NCI-H1092 treated with DMSO at 0.1 percent for 48 hours (cell line): ENCODE measurements around the gene BAHCC1.

Source experiments
- DNase-seq: peaks from one replicate; lab custom pipeline; 2025; lab: John Stamatoyannopoulos, UW

BAHCC1 gene

DNA sequence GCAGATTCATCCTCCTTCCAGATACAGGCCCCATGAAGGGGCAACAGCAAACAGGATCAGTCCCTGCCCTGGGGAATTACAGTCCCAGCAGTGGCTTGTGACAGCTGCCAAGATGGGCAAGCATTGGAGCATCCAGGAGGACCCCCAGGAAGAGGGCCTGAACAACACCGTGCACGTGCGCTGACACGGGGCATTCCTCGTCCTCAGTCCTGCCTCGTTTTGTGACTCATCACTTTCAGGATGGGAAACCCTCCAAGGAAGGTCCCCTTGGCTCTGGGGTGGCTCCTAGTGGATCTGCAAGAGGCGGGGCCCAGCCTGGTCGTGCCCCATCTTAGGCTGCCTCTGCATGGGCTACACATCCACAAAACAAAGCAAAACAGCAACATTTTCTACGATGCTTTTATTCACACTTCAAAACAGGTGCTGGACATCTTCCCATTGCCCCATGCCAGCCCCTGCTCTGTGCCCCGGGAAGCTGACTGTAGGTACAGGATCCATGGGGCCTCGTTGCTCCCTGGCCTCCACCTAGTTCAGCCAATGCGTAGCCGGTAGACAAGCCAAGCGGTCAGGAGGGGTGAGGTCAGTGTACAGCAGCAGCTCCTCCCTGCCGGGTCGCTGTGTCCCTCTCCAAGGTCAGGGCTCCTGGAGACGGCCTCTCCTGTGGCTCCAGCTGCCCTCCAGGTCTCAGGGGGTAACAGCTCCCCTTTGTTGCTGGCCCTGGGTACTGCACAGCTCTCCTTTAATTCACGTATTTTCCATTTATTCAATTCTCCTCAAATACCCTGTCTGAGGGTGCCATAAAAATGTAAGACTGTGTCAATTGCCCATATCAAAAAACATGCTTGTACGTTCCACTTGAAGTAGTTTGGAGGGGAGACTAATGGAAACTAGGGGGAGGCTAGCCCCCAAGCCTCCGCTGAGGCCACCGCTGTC lies 85.1 kb downstream of the BAHCC1 start:
- DNase-seq = peak; percentile 54

DNA sequence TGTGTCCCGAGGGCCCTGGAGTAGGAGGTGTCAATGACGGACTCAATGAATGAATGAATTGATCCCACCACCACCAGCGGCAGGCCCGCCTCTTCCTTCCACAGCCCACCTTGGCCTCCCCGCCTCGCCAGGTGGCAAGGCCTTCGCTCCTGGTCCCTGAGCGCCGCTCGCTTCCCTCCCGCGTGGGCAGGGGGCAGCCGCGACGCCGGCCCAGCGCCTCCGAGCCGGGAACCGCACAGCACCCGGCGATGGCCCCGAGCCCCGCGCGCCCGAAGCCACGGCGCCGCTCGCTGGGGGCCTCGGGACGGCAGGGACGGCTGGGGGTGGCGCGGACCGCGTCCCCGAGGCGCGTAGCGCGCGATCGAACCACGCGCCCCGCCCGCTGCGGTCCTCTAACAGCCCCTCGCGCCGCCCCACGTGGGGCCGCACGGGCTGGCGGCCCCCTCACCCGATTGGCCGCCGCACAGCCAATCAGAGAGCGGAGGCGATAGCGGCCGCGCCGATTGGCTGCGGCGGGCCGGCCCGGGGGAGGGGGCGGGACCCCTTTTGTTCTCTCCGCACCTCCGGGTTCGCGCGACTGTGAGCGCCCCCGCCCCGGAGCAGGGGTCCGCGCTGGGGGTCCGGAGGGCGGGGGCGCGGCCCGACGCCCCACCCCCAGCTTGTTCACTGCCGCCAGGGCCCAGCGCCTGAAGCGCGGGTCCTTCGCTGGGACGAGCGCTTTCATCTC lies 86.0 kb downstream of the BAHCC1 start:
- DNase-seq = peak; percentile 87

DNA sequence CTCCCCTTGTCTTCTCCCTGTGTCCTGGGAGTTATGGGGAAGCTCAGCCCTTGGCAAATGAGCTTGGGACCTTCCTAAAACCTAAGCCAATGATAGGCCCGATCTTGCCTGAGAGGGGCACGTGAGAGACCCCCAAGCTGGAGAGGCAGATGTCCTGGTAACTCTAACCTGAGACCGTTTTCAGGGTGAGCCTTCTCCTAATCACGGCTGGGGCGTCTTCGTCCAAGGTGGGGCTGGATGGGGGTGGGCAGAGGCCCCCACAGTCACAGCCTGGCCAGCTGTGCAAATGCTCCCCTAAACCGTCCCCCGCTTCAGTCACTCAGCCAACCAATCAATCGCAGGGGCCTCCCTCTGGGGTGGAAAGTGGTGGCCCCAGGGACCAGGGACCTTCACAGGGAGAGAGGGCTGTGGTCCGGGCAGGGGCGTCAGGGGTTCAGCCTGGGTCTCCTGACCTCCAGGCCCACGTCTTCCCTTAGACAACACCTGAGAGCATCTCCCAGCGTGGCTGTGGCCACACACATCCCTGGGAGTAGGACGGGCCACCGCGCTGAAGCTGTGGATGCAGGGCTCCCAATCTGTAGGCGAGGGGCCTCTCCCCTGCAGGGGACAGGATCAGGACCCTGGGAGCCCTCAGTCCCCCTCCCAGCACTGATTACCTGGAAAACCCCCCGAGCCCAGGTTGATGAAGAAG lies 86.7 kb downstream of the BAHCC1 start:
- no peak for DNase-seq

DNA sequence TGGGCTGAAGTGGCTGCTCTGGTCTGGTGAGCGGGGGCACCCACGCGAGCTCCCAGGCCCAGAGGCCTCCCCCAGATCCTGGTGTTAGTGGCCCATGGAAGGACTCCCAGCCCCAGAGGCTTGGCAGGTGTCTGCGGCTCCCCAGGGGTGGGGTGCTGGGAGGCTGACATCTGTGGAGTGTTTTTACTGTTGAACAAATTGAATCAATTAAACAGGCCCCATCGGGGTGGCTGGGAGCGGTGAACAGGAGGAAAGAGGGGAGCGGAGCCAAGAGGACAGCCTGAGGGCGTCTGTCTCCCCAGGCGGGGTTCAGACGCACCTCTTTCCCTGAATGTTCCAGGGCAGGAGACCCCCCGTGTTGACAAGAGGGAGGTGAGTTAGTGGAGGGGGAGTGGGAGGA lies 87.4 kb downstream of the BAHCC1 start:
- peak; percentile 32 for DNase-seq

DNA sequence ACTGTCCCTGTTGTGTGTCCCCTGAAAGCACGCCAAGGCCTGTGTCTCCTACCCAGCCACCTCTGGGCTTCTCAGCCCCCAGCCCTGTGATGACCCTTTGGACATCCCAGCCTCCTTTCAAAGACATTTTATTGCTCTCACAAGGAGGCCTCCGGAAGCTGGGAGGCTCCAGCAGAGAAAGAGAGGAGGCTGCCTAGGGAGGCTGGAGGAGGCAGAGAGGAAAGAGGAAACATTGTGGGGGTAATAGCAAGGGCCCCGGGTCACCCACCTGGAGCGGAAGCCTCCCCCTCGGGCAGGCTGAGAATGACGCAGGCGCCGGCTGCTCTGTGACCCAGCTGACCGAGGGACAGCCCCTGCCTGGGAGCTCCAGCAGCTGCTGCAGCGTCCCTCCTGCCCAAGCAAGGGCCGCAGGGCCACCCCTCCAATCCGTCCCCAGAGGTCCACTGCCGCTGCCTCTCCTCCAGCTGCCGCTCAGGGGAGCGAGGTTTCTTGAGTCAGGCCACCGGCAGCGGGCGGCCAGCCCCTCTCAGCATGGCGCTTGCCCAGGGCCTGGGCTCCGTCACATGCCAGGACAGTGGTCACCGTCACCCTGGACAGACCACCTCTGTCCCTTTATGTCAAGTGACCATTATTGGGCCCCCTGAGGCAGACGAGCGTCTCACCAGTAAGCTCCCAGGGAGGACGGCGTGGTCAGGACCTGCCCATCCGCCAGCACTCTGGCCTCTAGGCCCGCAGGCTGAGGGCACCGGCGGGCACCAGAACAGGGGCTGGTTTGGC lies 88.0 kb downstream of the BAHCC1 start:
- DNase-seq = no peak

DNA sequence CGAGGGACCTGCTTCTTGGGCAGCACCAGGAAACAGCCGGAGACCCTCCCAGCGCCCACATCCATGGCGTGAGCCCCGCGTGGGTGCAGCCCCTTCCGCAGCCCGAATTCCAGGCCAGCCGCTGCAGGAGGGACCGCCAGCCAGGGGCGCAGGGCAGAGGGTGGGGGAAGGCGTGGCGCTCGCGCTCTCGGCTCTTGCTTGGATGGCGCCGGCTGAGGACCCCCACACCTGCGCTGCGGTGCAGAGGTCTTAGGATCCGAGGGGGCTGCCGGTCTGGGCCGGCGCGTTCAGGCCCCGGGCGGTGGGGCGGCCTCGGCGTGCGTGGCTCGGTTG lies 88.6 kb downstream of the BAHCC1 start:
- DNase-seq = no peak

DNA sequence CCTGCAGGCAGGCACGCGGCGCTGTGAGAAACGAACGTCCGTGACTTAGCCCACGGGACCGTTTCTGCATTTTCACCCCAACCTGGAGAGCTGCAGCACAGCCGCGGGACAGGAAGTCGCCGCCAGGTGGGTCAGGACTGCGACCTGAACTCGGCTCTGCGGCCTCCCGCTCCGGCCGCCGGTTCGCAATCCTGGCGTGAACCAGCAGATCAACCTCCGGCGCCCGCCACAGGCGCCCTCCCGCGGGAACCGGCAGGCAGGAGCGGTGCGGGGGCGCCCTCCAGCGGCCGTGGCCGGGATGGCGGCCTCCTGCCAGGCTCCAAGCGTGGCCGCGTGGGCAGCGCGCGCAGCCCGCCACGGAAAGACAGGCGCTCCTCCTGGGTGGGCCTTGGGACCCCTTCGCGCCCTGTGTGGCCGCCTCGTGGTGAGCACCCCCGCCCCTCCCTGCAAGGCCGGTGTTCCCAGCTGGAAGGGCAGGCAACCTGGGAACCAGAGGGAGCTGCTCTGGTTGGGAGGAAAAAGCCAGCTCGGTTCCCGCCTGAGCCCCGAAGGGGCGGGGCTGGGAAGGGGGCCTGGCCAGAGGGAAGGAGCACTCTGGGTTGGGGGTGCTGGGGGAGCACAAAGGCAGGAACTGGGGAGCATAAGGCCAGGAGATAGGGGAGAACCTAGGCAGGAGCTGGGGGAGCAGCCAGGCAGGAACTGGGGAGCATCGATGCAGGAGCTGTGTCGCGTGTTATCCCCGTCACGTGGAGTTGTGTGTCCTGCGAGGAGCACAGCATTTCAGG lies 89.1 kb downstream of the BAHCC1 start:
- DNase-seq = peak; percentile 66

DNA sequence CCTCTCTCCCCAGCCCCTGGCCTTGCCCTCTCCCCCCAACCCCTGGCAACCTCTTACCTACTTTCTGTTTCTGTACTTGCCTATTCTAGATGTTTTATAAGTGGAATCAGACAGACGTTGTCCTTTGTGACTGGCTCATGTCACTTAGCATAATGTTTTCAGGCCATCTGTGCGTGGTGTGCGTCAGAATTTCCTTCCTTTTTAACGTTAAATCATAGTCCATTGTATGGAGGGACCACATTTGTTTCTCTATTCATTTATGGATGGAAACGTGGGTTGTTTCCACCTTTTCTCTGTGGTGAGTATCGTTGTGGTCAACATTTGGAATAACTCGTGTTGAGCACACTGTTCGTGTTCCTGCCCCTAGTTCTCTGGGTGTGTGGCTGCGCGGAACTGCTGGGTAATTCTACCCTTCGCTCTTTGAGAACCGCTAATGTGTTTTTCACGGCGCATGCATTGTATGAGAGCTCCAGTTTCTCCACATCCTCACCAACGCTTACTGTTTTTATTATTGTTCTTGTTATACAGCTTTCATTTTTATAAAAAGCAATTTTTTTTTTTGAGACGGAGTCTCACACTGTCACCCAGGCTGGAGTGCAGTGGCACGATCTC lies 91.0 kb downstream of the BAHCC1 start:
- DNase-seq = no peak

DNA sequence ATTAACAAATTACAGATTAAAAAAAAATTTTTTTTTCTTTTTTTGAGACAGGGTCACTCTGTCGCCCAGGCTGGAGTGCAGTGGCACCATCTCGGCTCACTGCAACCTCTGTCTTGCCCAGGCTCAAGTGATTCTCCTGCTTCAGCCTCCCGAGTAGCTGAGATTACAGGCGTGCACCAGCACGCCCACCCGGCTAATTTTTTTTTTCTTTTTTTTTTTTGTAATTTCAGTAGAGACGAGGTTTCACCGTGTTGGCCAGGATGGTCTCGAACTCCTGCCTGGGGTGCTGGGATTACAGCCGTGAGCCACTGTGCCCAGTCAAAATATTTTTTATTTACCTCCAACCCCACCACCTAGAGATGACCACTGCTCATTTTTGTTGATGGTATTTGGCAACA lies 91.8 kb downstream of the BAHCC1 start:
- DNase-seq = no peak

DNA sequence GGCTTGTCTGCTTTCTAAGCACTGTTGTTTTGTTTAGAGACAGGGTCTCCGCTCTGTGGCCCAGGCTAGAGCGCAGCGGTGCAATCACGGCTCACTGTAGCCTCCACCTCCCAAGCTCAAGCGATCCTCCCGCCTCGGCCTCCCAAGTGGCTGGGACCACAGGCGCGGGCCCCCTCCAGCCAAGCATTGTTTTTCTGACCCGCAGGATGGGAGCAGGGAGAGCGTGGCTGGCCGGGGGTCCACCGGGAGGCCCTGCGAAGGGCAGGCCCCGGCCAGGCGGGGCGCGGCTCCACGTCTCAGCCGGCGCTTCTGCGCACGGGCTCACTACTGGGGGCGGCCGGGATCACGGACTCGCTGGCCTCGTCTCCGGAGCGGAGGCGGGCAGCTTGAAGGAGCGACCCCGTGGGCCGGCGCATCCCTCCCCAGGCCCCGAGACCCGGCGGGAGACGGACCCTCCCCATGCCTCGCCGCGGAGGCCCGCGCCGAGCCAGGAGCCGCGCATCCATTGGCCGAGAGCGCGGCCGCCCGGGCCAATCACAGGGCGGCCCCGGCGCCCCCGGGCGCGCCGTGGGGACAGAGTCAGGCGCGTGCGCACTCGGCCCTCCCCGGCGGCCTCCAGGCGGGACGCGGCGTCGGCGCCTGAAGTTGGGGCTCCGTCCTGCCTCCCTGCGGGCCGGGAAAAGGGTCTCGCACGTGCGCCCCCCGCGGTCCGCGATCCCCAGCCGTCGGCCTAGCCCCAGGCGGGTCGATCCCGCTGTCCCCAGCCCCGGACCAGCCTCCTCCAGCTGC lies 92.4 kb downstream of the BAHCC1 start:
- DNase-seq = peak; percentile 72

DNA sequence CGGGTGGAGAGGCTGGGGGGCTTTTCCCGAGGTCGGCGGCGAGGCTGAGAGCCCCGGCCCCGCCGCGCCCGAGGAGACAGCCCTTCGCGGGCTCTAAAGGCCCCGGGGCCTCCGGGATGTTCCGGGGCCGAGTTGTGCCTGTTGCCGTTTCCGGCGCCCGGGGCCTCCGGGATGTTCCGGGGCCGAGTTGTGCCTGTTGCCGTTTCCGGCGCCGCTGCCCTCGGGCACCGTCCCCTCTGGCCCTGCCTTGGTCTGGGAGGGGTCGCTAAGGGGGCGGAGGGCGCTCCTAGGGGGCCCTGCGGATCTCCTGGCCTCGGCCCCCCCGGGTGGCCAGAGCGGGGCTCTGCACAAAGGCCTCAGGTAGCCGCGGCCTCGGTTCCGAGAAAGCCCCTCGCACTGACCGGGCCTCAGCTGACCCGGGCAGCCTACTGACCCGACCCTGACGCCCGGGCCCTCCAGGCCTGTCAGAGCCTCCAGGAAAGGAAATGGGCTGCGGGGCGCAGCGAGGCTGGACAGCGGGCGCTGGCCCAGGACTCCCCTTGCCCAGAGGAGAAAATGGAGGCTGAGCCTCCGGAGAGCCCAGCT lies 93.1 kb downstream of the BAHCC1 start:
- DNase-seq = no peak

DNA sequence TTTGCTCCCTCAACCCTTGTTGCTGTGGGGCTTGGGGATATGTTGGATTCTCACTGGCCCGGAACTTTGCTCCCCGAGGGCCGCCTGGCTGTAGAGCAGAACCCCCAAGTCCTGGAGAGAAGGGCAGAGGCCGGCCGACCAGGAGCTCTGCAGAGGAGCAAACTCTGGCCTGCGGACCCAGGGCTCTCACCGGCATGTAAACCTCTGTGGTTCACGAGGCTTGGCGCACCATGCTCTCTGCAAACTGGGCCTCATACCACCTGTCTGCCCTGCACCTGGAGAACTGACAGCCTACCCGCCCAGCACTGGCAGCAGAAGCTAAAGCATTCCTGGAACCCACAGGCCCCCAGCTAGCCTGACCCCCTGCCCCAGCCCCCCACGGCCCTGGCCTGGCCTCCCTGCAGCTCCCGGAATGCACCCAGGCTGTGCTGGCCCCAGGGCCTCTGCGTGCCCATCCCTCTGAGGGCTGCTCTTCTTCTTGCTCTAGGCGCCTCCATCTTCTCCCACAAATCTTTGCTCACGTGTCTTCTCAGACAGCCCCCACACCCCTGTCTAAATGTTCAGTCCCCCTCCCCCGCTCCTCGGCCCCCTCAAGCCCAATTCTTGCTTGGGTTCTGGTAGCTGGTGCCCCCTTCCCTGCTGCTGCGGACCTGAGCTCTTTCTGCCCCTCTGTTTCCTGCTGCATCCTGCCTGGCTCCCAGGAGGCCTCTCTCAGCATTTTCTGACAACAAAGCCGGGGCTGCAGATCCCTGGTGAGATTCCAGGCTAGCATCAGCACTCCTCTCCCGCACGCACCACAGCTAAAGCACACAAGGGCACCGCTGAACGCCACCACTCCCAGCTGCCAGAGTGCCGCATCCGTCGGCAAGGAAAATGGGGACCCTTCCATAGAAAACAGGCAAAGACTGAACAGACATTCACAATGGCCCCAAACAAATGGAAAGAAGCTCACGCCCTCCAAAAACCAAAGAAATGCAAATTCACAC lies 94.0 kb downstream of the BAHCC1 start:
- peak; percentile 26 for DNase-seq

DNA sequence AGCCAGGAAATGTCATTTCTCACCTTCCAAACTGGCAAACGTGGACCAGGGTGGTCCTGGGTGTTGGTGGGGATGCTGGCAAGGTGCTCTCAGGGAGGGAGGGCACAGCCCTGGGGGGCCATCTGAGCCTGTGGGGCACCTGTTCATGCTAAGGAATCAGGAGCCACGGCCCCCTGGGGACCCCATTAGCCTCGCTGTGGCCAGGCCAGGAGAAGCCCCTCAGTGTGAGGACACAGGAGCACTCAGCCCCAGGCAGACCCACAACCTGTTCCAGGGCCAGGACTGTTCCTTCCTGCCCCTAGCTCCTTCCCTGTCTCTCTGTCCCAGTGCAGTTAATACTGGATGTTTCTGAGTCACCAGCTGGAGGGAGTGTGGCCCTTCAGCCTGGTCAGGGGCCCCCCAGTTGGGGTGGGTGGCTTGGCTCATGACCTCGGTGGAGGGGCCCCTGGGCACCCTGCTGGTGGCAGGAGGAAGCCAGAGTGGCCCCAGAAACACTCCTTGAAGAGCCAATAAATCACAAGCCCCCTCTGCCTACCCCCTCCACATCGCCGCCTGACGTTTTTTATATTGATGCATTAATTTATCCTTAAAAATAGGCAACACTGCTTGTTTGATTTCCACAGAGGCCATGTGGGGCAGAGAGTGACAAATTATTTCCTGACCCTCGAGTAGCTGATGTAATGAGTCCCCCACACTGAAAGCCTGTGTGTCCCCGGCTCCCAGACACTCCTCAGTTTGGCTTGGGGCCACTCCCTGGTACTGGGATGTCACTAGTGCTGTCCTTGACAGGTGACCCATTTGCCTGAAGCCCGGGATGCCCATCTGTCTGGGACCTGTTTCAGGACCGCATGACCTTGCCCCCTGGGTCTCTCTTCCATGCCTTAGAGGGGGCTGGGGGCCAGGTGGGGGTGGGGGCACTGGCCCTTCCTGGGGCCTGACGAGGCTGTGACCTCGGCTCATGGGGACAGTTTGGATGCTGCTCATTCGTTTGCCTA lies 95.0 kb downstream of the BAHCC1 start:
- DNase-seq = no peak

DNA sequence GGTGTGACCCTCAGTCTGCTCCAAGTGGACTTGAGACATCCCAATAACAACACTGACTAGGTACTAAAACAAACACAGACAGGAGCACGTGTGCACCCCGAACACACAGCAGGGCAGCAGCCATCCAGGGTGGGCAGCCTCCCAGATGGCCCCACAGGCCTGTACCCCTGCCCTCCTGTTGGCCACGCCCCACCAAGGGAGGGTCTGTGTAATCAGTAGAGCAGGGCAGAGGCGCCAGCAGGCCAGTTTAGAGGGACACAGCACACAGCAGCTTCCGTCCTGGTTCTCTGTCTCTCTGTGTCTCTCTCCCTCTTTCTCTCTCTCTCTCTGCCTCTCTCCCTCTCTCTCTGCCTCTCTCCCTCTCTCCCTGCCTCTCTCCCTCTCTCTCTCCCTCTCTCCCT lies 95.9 kb downstream of the BAHCC1 start:
- DNase-seq = no peak

DNA sequence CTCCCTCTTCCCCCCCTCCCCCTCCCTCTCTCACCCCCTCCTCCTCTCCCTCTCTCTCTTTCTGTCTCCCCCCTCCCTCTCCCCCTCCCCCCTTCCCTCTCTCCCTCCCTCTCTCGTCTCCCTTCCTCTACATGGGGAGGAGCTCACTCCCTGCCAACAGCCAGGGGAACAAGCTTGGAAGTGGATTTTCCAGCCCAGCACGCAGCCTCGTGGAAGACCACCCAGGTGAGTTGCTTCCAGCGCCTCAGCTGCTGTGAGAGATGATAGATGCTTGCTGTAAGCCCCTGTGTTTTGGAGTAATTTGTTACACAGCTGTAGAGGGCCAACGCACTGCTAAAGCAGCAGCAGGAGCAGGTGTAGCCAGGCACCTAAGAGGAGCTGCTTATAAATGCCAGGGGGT lies 96.5 kb downstream of the BAHCC1 start:
- DNase-seq = no peak

DNA sequence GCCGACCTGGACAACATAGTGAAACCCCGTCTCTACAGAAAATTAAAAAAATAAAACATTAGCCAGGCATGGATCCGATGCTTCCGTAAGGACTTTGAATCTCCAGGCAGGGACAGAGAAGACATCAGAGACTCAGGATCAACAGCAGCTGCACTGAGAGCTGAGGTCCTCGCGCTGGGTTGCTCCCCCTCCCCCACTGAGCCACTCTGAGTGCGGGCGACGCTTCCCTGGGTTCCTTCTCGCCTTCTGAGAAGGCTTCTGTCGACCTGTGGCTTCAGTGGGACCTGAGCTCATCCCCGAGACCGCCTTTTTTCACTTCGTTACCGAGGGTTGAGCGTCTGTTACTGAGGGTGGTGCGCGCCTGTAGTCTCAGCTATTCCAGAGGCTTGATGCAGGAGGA lies 96.9 kb downstream of the BAHCC1 start:
- no peak for DNase-seq

DNA sequence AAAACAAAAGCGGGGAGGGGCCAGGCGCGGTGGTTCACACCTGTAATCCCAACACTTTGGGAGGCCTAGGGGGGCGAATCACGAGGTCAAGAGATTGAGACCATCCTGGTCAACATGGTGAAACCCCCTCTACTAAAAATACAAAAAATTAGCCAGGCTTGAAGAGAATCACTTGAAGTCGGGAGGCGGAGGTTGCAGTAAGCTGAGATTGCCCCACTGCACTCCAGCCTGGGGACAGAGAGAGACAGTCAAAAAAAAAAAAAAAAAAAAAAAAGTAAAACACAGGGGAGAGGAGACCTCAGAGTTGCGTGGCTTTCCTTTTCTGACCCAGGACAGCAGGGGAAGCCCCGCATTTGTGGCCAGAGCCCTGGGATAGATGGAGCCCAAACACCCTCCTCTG lies 97.4 kb downstream of the BAHCC1 start:
- no peak for DNase-seq
